Measurements from ENCODE around the gene DNMT3B. TPM values are rescaled to one million over a fixed set of nuclear protein-coding genes. Genes with fewer than 3 reads are reported as not detected.
A peak's percentile ranks its signal among the peaks of the same experiment; 100 is the strongest.
"Not testable (repeated sequence)": the region's sequence is repeated elsewhere in the genome, so short reads cannot be mapped to it uniquely, and the experiment has no call there.

The DNMT3B gene
- 1.5 TPM for polyA plus RNA-seq (2012; ENCODE audit: insufficient read depth, insufficient read length, low read depth)

DNA sequence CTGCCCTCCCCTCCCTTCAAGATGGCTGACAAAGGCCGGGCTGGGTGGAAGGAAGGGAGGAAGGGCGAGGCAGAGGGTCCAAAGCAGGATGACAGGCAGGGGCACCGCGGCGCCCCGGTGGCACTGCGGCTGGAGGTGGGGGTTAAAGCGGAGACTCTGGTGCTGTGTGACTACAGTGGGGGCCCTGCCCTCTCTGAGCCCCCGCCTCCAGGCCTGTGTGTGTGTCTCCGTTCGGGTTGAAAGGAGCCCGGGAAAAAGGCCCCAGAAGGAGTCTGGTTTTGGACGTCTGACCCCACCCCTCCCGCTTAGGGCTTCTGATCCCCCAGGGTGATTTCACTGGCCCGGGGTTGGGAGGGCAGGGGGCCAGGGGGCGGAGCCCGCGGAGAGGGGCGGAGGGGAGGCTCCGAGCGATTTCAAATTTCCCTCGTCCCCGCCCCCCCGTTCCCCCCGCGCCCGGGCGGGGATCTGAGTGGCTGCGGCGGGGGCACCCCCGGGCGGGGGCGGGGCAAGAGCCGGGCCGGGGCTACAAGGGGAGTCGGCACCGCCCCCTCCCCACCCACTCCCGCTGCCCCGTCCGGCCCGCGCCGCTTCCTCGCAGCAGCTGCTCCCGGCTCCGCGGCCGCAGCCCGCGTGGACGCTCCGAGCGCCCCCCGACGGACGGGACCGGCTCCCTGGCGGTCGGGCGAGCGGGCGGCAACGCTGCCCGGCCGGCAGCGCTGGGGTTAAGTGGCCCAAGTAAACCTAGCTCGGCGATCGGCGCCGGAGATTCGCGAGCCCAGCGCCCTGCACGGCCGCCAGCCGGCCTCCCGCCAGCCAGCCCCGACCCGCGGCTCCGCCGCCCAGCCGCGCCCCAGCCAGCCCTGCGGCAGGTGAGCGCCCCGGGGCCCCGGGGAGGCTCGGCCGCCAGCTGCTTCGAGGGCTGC lies at the start of gene DNMT3B:
DNMT3B (plus strand) TSS at position 555 of the 923 bp plus-strand sequence. CDS start 17,939 bp downstream, outside the sequence.
- peak; percentile 90 for DNase-seq
- TF ChIP-seq, protein P1, sequence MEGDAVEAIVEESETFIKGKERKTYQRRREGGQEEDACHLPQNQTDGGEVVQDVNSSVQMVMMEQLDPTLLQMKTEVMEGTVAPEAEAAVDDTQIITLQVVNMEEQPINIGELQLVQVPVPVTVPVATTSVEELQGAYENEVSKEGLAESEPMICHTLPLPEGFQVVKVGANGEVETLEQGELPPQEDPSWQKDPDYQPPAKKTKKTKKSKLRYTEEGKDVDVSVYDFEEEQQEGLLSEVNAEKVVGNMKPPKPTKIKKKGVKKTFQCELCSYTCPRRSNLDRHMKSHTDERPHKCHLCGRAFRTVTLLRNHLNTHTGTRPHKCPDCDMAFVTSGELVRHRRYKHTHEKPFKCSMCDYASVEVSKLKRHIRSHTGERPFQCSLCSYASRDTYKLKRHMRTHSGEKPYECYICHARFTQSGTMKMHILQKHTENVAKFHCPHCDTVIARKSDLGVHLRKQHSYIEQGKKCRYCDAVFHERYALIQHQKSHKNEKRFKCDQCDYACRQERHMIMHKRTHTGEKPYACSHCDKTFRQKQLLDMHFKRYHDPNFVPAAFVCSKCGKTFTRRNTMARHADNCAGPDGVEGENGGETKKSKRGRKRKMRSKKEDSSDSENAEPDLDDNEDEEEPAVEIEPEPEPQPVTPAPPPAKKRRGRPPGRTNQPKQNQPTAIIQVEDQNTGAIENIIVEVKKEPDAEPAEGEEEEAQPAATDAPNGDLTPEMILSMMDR (IDR thresholded peaks at IDR 0.05; ENCODE audit: low read depth, low read length): no peak
- no peaks in the 10 kb centered on the region; the same call in 1 of the 2 replicates for H3K9me3 ChIP-seq
- no peaks in the 10 kb centered on the region for H3K27me3 ChIP-seq
- no peaks in the 10 kb centered on the region for H3K36me3 ChIP-seq
- no peaks in the 10 kb centered on the region for H3K4me1 ChIP-seq
- peak within 1 kb of the TSS; percentile 77 for H3K4me3 ChIP-seq (ENCODE audit: low read depth, low read length)

DNA sequence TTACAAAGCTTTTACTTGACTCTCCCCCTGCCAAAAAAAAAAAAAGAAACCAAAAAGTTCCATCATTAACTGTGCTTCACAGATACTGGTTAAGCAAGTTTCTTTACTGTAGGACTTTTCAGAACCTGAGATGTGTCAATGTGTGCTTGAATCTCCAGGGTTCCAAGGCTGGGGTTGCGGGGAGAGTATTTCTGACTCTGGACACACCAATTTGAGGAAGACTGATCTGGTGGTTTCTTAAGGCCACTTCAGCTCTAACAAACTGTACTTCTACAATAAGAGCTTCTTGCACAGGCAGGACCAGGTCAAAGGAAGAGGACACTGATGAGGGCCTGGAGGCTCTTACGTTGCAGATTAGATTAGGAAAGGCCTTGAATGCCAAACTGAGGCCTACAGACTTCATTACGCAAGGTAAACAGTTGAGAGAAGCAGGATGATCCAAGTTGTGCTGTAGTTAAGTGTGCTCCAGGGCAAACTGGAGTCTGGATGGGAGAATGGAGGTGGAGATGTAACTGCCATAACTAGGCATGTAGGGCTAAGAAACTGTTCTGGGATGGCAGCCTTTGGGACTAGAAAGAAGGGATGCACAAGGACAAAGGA lies 43.3 kb upstream of the DNMT3B start:
- H3K36me3 ChIP-seq: no peaks in the 10 kb centered on the region
- H3K4me1 ChIP-seq: no peaks in the 10 kb centered on the region
- TF ChIP-seq, protein P1 (IDR thresholded peaks at IDR 0.05; ENCODE audit: low read depth, low read length): no peak
- H3K27me3 ChIP-seq: no peaks in the 10 kb centered on the region
- no peak overlapping the region for H3K4me3 ChIP-seq (ENCODE audit: low read depth, low read length)
- no peak for DNase-seq
- no peaks in the 10 kb centered on the region for H3K9me3 ChIP-seq

DNA sequence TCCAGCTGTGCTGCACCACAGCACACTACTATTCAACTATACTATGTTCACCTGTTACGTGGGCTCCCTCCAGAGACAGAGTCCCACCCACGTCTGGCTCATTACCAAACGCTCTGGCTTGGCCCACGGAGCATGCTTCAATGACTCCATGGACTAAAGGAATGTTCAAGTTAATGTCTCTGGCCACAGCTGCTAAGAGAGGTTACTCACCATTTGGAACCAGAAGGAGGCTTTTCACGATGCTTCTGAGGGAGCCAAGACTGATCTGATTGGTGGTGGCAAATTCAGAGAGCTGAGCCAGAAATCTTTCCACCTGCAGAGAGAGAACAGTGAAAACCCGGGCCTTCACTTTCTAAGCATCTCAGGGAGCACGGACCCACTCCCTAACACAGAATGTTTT lies 34.5 kb upstream of the DNMT3B start:
- Histone ChIP-seq H3K4me3 (ENCODE audit: low read depth, low read length) (no peak overlapping the region), H3K4me1 (no peaks in the 10 kb centered on the region), H3K9me3 (no peaks in the 10 kb centered on the region), H3K36me3 (no peaks in the 10 kb centered on the region), H3K27me3 (no peaks in the 10 kb centered on the region)
- no peak for DNase-seq
- TF ChIP-seq, protein P1 (IDR thresholded peaks at IDR 0.05; ENCODE audit: low read depth, low read length): no peak

DNA sequence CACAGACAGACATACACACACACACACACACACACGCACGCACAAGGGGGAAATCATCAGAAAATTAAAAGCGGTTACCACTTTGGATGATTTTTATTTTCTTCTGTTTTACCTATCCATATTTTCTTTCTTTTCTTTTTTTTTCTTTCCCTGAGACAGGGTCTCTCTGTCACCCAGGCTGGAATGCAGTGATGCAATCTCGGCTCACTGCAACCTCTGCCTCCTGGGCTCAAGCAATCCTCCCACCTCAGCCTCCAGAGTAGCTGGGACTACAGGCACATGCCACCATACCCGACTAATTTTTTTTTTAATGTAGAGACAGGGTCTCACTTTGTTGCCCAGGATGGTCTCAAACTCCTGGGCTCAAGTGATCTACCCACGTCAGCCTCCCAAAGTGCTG lies 33.8 kb upstream of the DNMT3B start:
- not testable (repeated sequence) for DNase-seq; H3K9me3 ChIP-seq; H3K4me1 ChIP-seq; H3K4me3 ChIP-seq (ENCODE audit: low read depth, low read length); H3K27me3 ChIP-seq; H3K36me3 ChIP-seq

DNA sequence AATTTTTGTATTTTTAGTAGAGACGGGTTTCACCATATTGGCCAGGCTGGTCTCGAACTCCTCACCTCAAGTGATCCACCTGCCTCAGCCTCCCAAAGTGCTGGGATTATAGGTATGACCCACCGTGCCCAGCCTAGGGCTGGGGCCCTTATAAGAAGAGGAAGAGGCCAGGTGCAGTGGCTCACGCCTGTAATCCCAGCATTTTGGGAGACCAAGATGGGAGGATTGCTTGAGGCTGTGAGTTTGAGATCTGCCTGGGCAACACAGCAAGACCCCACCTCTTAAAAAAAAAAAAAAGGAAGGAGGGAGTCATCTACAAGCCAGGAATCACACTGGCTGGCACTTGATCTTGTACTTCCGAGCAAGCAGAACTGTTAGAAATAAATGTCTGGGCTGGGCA lies 32.9 kb upstream of the DNMT3B start:
- H3K9me3 ChIP-seq; H3K27me3 ChIP-seq; H3K4me3 ChIP-seq (ENCODE audit: low read depth, low read length); H3K4me1 ChIP-seq; DNase-seq; H3K36me3 ChIP-seq: not testable (repeated sequence)

DNA sequence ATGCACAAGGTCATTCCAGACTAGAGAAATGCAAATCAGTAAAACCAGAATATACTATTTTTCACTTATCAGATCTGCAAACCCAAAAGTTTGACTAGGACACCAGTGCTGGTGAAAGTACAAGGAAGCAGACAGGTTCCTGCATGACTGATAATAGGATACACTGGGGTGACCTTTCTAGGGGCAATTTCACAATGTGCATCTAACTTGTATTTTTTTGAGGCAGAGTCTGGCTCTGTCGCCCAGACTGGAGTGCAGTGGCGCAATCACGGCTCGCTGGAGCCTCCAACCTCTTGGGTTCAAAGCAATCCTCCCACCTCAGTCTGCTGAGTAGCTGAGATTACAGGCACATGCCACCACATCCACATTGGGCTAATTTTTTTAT lies 30.3 kb upstream of the DNMT3B start:
- TF ChIP-seq, protein P1 (IDR thresholded peaks at IDR 0.05; ENCODE audit: low read depth, low read length): no peak
- no peaks in the 10 kb centered on the region for H3K36me3 ChIP-seq
- H3K4me1 ChIP-seq: no peaks in the 10 kb centered on the region
- H3K27me3 ChIP-seq: no peaks in the 10 kb centered on the region
- no peak for DNase-seq
- H3K9me3 ChIP-seq: no peaks in the 10 kb centered on the region
- no peak overlapping the region for H3K4me3 ChIP-seq (ENCODE audit: low read depth, low read length)
